HG02571 (cell line): ENCODE measurements around the gene NFKBIA.
"Not testable (repeated sequence)": the region's sequence is repeated elsewhere in the genome, so short reads cannot be mapped to it uniquely, and the experiment has no call there.

Source experiments
- ATAC-seq: cut with Tn5 transposase; IDR thresholded peaks from one replicate; pipeline ENCODE4 v1.9.1; 2021; ENCODE audit warnings: mild to moderate bottlenecking, moderate library complexity; ENCODE audit not compliant: unreplicated experiment

NFKBIA gene

GRCh38 chr14:35392103-35392502, 12.4 kb downstream of the NFKBIA start:
- ATAC-seq, result no peak

- ATAC-seq, result no peak
These were observed 13.2 kb downstream of the NFKBIA start for GRCh38 chr14:35391388-35391710.

DNA sequence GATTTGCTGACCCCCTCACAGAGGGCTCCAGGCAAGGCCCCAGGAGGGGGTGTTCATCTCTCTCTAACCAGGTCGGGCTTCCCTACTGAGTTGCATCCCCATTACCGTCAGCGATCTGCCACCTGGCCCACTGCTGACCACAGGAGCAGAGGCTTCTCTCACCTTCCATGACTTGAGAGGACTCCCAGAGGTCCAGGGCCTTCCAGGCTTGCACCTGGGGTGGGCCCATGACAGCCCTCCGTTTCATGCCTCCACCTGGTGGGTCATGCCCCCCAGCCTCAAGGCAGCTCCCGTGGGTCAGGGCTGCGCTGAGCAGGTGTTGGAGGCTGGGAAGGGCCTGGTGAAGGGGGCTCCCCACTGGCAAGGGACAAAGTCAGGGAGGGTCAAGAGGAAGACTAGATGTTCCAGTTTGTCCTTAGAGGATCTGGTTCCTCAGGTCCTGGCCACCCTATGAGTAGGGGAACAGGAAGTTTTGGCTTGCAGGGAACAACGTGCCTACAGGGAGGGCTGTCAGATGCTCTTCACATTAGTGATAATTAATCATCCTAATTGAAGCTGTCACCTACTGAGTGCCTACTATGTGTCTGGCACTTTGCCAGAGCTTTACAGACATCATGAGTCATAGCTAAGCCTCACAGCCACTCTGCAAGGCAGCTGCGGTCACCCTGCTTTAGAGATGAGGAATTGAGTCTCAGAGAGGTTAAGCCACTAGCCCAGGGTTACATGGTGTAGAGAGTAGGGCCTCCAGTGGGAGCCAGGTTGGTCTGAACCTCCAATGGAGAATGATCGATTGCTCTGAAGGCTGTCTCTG, 13.8 kb downstream of the NFKBIA start:
- no peak for ATAC-seq

DNA sequence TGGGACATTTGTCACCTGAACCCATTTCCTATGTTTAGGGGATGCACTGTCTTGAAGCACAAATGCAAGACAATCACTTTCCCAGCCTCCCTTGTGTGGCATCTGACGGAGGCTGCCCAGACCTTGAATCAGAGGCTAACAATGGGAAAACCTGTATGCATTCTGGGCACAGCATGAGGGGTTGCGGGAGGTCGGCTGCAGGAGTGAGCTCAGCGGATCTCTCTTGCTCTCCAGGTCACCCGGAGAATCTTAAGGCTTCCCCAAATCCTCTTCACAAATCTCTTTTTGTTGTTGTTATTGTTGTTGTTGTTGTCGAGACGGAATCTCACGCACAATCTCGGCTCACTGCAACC, 15.3 kb downstream of the NFKBIA start:
- ATAC-seq, result no peak

DNA sequence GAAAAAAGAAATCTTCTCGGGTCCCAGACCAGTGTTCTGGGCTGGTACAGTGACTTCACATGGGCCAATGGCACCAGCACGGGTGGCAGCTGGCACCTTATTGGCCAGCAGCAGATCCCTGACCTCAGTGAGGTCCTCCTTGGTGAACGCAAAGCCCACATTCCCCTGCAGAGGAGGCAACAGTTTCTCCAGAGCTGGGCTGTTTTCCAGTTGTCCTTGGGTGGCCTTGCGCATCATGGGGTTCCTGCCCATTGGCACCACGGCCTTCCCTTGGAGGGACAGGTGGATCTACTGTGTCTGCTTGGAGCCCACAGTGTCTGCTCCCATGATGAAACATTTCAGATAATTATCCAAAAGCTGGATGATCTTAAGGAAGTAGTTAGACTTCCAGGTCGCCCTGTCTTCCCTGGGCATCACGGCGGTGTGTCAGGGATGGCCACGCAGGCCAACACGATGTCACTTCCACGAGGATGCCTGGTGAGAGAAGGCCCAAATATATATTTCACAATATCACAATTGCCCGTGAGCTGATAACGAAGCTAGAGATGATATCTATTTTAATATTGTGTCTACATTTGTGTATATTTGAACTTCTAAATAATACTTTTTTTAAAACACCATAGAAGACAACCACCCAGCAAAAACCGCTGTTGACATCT, 15.8 kb downstream of the NFKBIA start:
- ATAC-seq, result no peak

DNA sequence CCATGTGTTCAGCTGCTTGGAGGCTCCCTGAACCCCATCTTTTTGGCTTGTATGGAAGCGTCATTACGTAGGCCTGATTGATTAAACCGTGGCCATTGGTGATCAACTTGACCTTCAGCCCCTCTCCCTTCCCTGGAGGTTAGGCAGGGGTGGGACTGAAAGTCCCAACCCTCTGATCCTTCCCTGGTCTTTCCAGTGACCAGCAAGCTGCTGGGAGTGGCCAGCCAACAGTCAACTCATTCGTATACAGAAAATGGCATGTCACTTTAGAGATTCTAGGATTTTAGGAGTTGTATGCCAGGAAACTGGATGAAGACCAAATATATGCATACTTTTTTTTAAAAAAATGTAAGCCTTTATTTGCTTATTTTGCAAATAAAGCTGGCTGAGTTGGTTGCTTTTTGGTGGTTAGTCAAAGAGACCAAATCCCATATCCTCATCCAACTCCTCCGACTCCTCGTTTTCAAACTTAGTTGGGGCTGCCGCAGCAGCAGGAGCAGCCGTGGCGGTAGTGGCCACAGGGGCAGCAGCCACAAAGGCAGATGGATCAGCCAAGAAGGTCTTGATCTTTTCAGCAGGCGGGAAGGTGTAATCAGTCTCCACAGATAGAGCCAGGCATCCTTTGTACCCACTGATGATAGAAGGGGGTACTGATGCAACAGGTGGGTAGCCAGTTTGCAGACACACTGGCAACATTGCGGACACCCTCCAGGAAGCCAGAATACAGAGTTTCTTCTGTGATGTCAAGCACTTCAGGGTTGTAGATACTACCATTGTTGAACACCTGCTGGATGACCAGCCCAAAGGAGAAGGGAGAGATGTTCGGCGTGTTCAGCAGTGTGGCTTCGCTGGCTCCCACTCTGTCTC, 16.6 kb downstream of the NFKBIA start:
- no peak for ATAC-seq

- ATAC-seq, result no peak
These were observed 17.3 kb downstream of the NFKBIA start for GRCh38 chr14:35387219-35387618.

DNA sequence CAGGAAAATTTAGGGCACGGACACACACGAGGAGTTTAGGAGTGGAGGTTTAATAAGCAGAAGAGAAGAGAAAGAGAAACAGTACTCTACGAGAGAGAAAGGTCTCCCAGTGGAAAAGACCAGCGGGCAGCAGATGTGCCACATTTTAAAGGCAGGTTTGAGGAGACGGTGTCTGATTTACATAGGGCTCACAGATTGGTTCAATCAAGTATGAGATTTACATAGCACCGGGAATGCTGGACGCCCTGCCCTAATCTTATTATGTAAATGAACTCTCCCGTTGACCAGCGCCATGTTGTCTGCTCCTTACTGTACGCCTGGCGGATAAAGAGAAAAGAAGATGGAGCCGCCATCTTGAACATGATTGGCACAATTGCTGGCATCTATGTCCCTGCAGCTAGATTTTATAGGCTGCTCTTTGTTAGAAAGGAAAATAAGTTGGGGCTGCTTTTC, 17.9 kb downstream of the NFKBIA start:
- no peak for ATAC-seq

GRCh38 chr14:35385042-35385839, 19.3 kb downstream of the NFKBIA start:
- ATAC-seq, result no peak

DNA sequence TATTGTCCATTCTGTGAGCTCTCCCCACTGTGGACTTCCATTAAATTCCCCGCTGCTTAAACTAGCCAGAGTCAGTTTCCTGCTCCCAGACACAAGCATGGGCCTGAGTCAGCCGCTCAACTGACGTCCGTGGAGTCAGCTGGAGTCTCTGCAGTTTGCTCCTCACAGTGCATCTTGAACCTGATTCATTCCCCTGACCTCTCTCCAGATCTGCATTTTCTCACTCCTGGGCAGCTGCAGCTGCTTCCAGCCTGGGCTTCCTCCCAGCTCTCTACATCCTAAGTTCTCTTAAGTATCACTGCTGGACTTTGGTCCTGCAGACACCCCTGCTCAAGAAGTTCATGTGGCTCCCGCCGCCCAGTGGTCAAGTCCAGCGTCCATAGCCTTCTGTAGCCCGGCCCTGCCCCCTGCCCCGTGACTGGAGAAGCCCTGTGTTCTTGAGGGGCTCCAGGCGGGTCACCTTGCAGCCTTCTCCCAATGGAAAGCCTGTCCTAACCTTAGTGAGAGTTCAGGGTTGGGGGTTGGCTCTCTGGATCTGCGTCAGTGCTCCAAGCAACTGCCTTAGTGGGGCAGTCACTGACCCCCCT, 20.0 kb downstream of the NFKBIA start:
- ATAC-seq, result no peak

GRCh38 chr14:35383569-35384454, 20.7 kb downstream of the NFKBIA start:
- no peak for ATAC-seq

GRCh38 chr14:35380794-35381193, 23.8 kb downstream of the NFKBIA start:
- ATAC-seq, result no peak

DNA sequence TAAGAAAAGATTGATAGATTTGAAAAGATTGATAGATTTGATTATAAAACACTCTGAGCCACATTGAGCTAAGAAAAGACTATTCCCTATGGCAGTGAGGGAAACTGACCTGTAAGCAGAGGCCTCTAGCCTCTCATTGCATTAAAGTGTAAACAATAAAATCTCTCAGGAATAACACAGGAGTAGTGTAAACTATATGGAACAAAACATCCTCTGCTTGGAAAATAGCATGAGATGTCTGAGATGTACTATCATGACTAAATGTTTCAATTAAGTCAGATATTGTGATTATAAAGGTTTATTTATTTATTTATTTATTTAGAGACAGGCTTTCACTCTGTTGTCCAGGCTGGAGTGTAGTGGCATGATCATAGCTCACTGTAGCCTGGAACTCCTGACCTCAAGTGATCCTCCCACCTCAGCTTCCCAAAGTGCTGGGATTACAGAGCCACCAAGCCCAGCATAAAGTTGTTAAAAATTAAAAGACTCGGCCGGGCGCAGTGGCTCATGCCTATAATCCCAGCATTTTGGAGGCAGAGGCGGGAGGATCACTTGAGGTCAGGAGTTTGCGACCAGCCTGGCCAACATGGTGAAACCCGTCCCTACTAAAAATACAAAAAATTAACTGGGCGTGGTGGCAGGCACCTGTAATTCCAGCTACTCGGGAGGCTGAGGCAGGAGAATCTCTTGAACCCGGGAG, 25.2 kb downstream of the NFKBIA start:
- ATAC-seq, result not testable (repeated sequence)

DNA sequence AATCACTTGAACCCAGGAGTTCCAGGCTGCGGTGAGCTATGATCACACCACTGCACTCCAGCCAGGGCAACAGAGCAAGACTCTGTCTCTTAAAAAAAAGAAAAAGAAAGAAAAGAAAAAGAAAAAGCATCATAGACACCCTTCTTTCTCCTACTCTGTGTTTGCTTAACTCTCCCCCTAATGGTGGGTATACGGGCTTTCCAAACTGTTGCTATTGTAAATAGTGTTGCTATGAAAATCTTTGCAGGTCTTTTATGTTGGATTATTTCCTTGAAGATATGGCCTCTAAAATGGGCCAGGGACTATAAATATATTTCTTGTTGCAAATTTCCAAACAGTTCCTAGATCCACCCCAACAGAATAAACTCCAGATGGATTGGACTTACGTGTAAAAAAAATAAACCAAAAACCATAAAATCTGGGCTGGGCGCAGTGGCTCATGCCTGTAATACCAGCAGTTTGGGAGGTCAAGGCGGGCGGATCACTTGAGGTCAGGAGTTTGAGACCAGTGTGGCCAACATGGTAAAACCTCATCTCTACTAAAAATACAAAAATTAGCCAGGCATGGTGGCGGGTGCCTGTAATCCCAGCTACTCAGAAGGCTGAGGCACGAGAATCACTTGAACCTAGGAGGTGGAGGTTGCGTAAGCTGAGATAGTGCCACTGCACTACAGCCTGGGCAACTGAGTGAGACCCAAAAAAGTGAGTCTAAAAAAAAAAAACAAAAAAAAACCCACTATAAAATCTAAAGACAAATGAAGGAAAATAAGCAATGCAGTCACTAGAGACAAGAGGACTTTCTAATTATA, 25.9 kb downstream of the NFKBIA start:
- no peak for ATAC-seq

GRCh38 chr14:35375558-35376025, 29.0 kb downstream of the NFKBIA start:
- ATAC-seq, result no peak

DNA sequence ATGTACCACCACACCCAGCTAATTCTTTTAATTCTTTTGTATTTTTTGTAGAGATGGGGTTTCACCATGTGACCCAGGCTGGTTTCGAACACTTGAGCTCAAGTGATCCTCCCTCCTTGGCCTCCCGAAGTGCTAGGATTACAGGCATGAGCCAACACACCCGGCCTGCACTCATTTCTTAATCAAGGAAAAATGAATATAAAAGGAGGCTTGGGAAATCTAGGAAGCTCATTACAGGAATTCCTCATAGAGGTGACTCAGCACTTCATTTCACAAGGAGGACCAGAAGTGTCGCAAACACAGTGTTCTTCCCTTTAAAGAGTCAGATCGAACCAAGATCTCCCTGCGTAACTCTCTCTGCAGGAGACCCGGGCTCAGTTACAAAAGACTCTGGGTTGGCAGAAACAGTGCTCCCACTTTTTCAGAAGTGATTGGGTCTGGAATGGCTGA, 30.3 kb downstream of the NFKBIA start:
- ATAC-seq, result no peak

DNA sequence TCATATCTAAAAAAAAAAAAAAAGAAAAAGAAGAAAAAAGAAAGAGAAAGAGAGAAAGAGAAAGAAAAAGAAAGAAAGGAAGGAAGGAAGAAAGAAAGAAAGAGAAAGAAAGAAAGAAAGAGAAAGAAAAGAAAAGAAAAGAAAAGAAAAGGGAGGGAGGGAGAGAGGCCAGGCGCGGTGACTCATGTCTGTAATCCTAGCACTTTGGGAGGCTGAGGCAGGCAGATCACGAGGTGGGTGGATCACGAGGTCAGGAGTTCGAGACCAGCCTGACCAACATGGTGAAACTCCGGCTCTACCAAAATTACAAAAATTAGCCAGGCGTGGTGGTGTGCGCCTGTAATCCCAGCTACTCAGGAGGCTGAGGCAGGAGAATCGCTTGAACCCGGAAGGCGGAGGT, 31.3 kb downstream of the NFKBIA start:
- not testable (repeated sequence) for ATAC-seq

DNA sequence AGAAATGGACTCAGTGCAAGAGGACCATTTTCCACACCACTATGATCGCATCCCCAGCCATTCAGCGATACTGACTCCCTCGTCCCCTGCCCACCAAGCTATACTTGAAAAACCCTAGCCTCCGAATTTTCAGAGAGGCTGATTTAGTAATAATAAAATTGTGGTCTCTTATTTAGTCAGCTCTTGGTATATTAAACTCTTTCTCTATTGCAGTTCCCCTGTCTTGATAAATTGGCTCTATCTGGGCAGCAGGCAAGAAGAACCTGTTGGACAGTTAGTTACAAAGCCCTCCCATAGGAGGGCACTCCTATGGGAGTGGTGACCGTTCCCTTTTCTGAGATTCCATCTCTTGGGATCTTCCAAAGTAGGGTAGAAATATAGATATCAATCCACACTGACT, 33.6 kb downstream of the NFKBIA start:
- no peak for ATAC-seq
